ENCODE measurements around the gene HES2. TPM values are rescaled to one million over a fixed set of nuclear protein-coding genes. Genes with fewer than 3 reads are reported as not detected.
"Not testable (repeated sequence)": the region's sequence is repeated elsewhere in the genome, so short reads cannot be mapped to it uniquely, and the experiment has no call there.

HES2 gene
- total RNA-seq, 2 donors from 2014 or later, result 0.14 TPM; not detected in 1

GRCh38 chr1:6440198-6441126 lies 20.7 kb upstream of the HES2 start:
- intact Hi-C loops (cut with DNase I), result no loop called here
- DNase-seq (ENCODE audit: low spot score), result no peak

DNA sequence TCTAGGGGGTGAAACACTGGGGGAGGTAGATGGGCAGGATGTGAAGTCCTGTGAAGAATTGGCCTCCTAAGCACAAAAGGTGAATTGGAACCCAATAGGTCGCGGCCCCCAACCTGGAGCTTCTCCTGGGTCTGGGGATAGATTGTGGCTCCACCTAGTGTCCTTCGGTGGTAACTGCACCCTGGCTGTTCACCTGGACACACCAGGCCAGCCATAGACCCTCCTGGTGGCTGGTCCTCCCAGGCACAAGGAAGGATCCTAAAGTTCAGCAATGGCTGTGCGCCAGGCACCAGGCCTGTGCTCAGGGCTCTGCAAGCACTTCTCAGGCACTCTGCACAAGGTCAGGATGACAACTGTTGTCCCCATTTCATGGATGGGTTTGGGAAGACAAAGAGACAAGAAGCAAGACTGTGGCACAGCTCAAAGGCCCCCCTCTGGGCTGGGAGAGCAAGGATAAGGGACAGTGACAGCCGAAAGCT lies 18.4 kb upstream of the HES2 start:
- intact Hi-C loops (cut with DNase I), result no loop called here
- no peak for DNase-seq (ENCODE audit: low spot score)

GRCh38 chr1:6437012-6437700 lies 17.4 kb upstream of the HES2 start:
- intact Hi-C loops (cut with DNase I); DNase-seq (ENCODE audit: low spot score): not testable (repeated sequence)

- intact Hi-C loops (cut with DNase I), result not testable (repeated sequence)
Observed at GRCh38 chr1:6436277-6436676, 16.6 kb upstream of the HES2 start.

GRCh38 chr1:6435547-6435946 lies 15.8 kb upstream of the HES2 start:
- intact Hi-C loops (cut with DNase I), result no loop called here
- no peak for DNase-seq (ENCODE audit: low spot score)

More at GRCh38 chr1:6436277-6436676, 16.6 kb upstream of the HES2 start:
- not testable (repeated sequence) for DNase-seq (ENCODE audit: low spot score)

- no peak for DNase-seq (ENCODE audit: low spot score)
- intact Hi-C loops (cut with DNase I), result no loop called here
Observed at GRCh38 chr1:6435129-6435528, 15.4 kb upstream of the HES2 start.

DNA sequence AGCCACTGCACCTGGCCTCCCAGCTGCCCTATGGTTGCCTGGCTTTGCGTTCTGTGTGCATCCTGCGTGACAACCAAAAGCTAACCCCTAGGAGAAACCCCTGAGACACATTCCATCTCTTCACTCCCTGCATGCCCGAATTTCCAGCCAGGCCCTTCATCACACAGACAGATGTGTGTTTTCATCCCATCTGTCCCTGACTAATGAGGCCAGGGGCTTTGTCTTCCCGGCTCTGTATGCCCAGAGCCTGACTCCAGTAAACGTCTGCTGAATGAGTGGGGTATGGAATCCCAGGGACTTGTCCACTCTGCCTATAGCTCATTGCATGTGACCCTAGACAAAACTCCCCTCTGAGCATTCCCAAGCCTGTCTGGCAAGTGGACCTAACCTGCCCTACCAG lies 14.5 kb upstream of the HES2 start:
- intact Hi-C loops (cut with DNase I), result no loop called here
- no peak for DNase-seq (ENCODE audit: low spot score)

DNA sequence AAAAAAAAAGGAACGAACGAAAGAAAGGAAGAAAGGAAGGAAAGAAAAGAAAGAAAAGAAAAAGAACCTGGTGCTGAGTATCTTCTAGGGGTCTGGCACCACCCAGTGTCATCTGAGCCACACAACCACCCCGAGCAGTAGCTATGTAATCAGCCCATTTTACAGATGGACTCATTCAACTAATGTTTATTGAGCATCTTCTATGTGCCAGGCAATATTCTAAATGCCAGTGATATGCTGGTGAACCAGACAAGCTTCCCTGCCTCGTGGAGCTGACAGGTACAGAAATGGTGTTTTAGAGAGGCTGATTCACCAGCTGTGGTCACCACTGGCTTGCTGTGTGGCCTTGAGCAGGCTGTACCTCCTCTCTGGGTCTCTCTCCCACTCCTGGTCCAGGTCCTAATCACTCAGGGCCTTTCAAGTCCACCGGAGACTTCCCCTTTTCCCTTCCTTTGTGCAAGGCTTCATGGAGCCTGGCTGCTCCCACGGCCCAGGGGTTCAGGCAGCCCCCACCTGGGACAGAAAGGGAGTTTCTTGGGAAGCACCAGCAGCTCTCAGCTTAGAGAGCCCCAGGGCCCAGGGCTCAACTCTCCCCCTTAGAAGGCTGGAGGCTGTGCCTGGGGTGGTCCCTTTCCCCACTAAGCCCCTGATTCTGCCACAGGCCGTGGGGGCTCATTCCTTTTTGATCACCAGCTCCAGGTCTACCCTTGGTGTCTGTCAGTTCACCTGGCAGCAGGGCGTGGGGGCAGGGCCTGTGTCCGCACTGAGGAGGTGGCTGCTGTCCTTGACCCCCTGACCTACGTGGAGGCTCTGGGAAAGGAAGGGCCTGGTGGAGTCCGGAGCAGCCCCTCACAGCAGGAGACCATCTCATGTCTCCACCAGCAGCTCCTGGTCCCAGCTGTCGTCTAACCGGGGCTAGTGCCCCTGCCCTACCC lies 12.2 kb upstream of the HES2 start:
- DNase-seq (ENCODE audit: low spot score); intact Hi-C loops (cut with DNase I): not testable (repeated sequence)

DNA sequence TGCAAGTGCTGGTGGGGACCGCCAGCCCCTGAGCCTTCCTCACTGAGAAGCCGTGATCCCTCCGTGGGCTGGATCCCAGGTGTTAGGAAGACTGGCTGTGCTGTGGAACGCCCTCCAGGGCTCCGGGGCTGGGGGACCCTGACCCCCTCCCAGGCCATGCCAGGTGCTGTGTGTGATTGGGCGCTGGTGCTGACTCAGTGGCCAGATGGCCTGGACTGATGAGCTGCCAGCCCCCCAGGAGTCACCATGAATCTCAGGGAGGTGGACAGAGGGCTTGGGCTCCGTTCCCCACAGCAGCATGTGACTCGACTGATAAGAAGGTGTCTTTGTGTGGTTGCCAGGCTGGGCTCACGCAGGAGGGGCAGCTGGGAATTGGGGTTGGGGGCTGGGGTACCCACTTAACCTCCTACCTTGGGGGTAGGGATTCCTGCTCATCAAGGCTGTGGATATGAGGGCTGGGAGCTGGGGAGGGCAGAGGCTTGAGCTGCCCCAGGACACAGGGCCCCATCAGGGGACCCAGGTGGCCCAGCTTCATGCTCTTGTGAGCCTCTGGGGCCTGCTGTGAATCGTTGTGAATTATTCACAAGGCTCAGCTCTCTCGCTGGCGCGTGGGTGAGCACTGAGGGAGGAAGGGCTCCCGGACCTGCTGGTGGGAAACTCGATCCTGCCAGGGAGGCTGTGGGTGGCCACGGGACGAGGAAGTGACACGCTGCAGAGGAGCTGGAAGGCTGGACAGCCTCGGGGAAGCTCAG lies 10.1 kb upstream of the HES2 start:
- intact Hi-C loops (cut with DNase I); DNase-seq (ENCODE audit: low spot score): not testable (repeated sequence)

DNA sequence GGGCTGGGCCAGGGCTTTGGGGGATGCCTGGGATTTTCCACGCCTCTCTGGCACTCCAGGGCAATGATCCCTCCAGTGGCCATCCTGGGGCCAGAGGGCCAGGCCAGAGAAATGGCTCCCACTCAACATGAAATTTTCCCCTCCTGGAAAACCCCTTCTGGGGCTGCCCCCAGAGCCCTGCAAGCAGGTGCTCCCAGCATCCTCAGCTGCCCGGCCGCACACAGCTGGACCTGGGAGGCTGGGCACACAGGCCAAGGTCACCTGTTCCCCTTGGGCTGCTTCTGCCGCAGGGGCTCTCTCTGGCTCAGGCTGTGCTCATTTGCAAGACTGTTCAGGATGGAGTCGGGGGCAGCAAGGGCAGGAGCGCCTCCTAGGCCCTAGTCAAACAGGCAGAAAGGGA lies 8.7 kb upstream of the HES2 start:
- intact Hi-C loops (cut with DNase I); DNase-seq (ENCODE audit: low spot score): not testable (repeated sequence)

DNA sequence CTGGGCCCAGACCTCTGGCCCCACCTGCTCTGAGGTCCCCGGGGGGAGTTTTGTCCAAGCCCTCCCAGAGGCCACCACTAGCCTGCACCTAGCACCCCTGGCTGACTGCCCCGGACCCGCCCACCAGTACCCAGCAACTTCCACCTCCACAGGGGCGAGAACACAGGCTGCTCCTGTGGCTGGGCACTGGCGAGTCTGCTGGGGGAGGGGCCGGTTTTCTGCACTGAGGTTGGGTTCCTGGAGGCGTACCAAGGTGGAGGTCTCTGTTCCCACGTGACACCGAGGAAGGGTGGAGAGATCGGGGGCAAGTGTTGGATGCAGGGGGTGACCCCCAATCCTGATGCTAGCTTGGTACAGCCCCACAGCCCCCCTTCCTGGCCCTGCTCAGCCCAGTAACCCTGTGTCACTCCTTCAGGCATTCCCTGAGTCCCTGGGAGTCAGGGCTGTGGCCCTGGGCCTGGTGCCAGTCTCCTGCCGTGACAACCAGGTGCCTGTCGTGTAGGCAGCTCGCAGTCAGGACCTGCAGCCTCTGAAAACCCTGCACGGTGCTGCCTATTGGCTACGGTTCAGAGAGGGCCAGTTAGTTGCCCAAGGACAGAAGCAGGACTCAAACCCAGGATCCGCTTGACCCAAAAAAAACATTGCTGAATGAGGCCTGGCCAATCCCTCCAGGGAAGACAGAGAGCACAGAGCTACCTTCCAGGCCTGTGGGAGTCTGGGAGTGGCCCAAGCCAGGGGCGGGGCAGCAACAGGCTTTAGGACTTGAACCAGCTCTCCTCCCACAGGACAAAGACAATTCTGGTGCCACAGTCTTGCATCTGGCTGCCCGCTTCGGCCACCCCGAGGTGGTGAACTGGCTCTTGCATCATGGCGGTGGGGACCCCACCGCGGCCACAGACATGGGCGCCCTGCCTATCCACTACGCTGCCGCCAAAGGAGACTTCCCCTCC lies 8.0 kb upstream of the HES2 start:
- intact Hi-C loops (cut with DNase I), result no loop called here
- no peak for DNase-seq (ENCODE audit: low spot score)

- intact Hi-C loops (cut with DNase I), result no loop called here
- DNase-seq (ENCODE audit: low spot score), result no peak
Observed at GRCh38 chr1:6426972-6427350, 7.2 kb upstream of the HES2 start.

DNA sequence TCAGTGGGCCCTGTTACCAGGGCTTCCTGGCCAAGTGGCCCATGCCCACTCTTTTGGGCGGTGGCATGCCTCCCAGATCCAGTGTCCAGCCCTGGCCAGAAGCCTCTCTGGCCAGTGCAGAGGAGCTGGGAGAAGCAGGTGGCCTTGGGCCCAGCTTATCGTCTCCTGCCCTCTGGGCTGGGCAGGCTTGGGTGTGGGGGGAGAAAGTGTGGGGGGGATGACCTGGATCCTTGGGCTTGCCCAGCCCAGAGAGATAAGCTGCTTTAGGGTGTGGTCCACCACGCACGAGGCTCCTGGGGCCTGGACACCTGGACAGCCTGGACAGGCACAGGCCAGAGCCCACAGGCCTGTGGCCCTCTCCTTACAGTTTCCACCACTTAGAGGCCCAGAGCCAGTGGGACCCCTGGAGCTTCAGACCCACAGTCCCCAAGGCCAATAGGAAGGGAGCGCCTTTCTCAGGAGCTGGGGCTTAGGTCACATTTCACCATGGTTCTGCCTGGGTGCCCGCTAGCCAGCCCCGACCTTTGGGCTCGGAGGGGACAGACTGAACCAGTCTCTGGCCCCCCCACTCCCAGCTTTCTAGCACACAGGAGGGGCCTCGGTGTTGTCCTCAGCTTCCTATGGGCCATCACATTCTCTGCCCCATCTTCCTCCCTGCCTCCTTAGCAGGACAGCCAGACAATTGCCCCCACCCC lies 6.7 kb upstream of the HES2 start:
- no peak for DNase-seq (ENCODE audit: low spot score)
- intact Hi-C loops (cut with DNase I), result no loop called here

DNA sequence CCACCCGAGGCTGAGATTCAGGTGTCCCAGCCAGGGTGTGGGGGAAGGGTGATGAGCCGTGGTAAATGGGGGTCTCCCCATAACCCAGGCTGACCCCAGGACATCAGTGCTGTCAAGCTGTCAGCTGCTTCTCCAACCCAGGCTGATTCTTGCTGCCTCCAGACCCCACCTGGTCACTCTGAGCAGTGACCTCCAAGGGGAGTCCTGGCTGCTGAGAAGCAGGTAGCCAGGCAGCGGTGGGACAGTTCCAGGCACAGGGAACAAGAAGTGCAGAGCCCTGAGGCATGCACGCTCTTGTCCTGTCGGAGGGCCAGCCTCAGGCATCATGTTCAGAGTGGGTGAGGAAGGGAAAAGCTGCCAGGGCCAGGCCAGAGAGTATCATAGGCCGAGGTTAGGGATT lies 5.9 kb upstream of the HES2 start:
- DNase-seq (ENCODE audit: low spot score), result no peak
- intact Hi-C loops (cut with DNase I), result no loop called here

DNA sequence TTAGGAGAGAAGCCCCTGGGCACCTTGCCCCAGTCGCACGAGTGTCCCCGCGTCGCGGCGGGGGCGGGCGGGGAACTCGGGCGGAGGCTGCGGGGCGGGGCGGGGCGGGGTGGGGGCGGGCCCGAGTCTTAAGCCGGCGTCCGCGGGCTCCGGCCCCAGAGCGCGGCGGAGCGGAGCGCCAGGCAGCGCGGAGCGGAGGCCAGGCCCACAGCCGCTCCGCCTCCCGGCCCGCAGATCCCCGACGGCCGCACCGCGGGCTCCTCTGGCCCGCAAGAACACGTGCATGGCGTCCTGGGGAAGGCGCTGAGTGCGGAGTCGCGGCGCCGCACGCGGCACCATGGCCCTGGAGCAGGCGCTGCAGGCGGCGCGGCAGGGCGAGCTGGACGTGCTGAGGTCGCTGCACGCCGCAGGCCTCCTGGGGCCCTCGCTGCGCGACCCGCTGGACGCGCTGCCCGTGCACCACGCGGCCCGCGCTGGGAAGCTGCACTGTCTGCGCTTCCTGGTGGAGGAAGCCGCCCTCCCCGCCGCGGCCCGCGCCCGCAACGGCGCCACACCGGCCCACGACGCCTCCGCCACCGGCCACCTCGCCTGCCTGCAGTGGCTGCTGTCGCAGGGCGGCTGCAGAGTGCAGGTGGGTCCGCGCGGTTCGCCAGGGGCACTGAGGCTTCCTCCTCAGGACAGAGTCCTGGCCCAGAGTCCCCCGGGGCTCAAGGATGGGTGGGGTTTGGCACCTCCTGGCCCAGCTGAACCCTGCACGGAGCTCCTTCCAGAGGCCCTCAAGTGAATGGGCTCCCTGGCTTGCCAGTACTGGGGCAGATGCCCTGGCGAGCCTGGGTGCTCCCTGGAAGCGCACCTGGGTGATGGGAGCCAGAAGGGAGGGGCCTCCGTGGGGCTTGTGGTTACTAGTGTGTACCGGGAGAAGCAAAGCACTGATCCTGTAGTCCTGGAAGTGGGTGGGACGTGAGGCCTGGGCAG lies 5.2 kb upstream of the HES2 start, which contains the start of gene ESPN:
Gene ESPN (plus strand): TSS at position 158 of the 975 bp plus-strand sequence. CDS start 180 bp downstream, at position 338.
- DNase-seq (ENCODE audit: low spot score), result no peak
- intact Hi-C loops (cut with DNase I), result no loop called here
